GM10248 (cell line): Measurements from ENCODE around the gene KLHL29.

Experiments used
- CTCF ChIA-PET: fragments of 300-600 bp; sonication (Branson Sonifier 250); formaldehyde crosslinking; extraction: SDS; loops from one replicate; lab custom pipeline; 2021; ENCODE audit warnings: antibody characterized with exemption; lab: Yijun Ruan, JAX
- POLR2A ChIA-PET: fragments of 350-650 bp; sonication (Branson Sonifier 250); formaldehyde crosslinking; extraction: SDS; loops from one replicate; lab custom pipeline; 2020; ENCODE audit warnings: antibody characterized with exemption; lab: Yijun Ruan, JAX
- DNase-seq: peaks from one replicate; pipeline ENCODE4 v3.0.0; 2012; ENCODE audit errors: extremely low spot score
- CTCF ChIP-seq: IDR thresholded peaks from 2 replicates; pipeline ENCODE4 v1.5.1; 2012; ENCODE audit warnings: mild to moderate bottlenecking, low read depth; ENCODE audit errors: extremely low read depth, missing control alignments, control extremely low read depth

Gene KLHL29

DNA sequence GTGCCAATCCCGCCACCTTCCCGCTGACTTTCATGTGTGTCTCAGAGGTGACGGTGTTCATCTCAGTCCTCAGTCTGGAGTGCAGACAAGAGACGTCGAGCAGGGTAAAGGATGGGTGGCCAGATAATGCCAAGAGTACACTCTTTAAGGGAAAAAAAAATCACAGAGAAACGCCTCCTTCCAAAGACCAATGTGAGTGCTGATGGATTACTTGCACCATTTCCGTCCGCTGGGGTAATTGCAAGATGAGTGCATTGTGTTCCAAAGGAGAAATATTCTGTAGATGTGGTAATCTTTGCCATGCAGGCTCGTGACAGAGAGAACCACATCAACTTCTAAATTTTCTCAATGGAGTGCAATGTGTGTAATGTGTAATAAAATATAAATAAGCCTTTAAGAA, 81.0 kb downstream of the KLHL29 start:
- ChIA-PET CTCF (interaction anchor here (2.7 kb wide), 1 partner anchor 11 kb away, joined by 13 read pairs; no protein-coding TSS in a partner anchor), POLR2A (no interaction called here)
- no peak for TF ChIP-seq CTCF
- DNase-seq: no peak

GRCh38 chr2:23467618-23468017, 82.6 kb downstream of the KLHL29 start:
- no peak for TF ChIP-seq CTCF
- CTCF ChIA-PET: interaction anchor here (1.3 to 2.7 kb wide), 3 partner anchors 9 to 208 kb away, joined by 3 to 13 read pairs (median 4); no protein-coding TSS in a partner anchor
- no peak for DNase-seq
- POLR2A ChIA-PET: no interaction called here

- ChIA-PET POLR2A (no interaction called here), CTCF (interaction anchor here (1.3 to 2.7 kb wide), 3 partner anchors 8 to 209 kb away, joined by 3 to 13 read pairs (median 4); no protein-coding TSS in a partner anchor)
- no peak for TF ChIP-seq CTCF
- no peak for DNase-seq
Observed at GRCh38 chr2:23468474-23469141, 83.6 kb downstream of the KLHL29 start.

DNA sequence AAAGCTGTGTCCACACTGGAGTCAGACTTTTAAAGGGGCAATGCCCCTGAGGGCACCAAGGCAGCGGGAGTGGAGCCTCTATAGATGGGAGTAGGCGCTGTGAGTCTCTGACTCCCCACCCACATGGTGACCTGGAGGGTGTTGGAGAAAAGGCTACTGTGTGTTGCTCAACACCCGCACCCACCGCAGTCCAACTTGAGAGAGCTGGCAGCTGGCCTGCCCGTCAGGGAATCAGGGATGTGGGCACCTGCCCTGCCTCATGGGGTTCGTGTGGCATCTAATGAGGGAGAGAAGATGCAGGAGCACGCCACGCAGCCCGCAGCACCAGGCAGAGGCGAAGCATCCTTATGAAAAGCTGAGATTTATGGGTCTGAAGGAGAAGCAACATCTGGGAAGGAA, 84.2 kb downstream of the KLHL29 start:
- no peak for DNase-seq
- ChIA-PET POLR2A (no interaction called here), CTCF (no interaction called here)
- TF ChIP-seq CTCF: no peak

GRCh38 chr2:23475036-23475435, 90.1 kb downstream of the KLHL29 start:
- no peak for TF ChIP-seq CTCF
- no peak for DNase-seq
- CTCF ChIA-PET: interaction anchor here (3.0 to 3.6 kb wide), 2 partner anchors 14 to 16 kb away, joined by 6 to 15 read pairs; no protein-coding TSS in a partner anchor
- POLR2A ChIA-PET: no interaction called here

DNA sequence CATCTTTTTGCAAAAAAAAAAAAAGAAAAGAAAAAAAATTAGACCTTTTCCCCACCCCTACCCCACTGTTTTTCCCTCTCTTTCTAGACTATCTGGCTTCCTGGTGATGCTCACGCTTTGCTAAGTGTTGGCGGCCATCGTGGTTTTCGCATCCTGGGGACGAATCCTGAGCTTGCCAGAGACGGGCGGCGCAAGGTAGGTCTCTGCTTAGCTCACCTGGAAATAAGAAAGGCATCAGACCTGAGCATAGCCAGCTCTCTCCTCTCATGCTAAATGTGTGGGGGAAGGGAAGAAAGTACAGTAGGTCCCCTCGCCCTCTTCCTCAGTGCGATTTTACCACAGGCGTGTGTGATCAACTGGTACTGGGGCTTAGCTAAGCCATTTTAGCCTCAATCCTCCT, 90.5 kb downstream of the KLHL29 start:
- no peak for TF ChIP-seq CTCF
- CTCF ChIA-PET: interaction anchor here (1.1 to 3.6 kb wide), 4 partner anchors 8 to 16 kb away, joined by 3 to 15 read pairs (median 10); no protein-coding TSS in a partner anchor
- POLR2A ChIA-PET: no interaction called here
- no peak for DNase-seq
